ENCODE data around the gene CD24.

DNA sequence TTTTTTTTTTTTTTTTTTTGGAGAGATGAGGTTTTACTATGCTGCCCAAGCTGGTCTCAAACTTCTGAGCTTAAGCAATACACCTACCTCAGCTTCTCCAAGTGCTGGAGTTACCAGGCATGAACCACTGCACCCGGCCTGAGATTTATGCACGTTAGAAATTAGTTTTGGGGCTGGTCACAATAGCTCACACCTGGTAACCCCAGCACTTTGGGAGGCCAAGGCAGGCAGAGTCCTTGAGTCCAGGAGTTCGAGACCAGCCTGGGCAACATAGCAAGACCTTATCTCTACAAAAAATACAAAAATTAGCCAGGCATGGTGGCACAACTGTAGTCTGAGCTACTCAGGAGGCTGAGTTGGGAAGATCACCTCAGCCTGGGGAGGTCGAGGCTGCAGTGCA, 51.9 kb downstream of the CD24 start:
- TF ChIP-seq, protein P1, sequence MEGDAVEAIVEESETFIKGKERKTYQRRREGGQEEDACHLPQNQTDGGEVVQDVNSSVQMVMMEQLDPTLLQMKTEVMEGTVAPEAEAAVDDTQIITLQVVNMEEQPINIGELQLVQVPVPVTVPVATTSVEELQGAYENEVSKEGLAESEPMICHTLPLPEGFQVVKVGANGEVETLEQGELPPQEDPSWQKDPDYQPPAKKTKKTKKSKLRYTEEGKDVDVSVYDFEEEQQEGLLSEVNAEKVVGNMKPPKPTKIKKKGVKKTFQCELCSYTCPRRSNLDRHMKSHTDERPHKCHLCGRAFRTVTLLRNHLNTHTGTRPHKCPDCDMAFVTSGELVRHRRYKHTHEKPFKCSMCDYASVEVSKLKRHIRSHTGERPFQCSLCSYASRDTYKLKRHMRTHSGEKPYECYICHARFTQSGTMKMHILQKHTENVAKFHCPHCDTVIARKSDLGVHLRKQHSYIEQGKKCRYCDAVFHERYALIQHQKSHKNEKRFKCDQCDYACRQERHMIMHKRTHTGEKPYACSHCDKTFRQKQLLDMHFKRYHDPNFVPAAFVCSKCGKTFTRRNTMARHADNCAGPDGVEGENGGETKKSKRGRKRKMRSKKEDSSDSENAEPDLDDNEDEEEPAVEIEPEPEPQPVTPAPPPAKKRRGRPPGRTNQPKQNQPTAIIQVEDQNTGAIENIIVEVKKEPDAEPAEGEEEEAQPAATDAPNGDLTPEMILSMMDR (IDR thresholded peaks at IDR 0.05): no peak
- TF ChIP-seq POLR2A (IDR thresholded peaks at IDR 0.05): no peak

Data from right lobe of liver (tissue), 4 donors.